Natural killer cell (primary cell): ENCODE results near the gene TLL2. TPM values are rescaled to one million over a fixed set of nuclear protein-coding genes. Genes with fewer than 3 reads are reported as not detected.

Source experiments
- ATAC-seq, 3 donors: fragments of 150-1000 bp in 2 of 3; fragments of 200-7000 bp in 1 of 3; cut with Tn5 transposase; 1 replicate in 1 of 3; 2 replicates in 2 of 3; pipeline ENCODE4 v1.10.0; 2021; ENCODE audit warnings: mild to moderate bottlenecking in 2 of 3, moderate library complexity in 2 of 3
- DNase-seq, 2 donors: peaks; one replicate each; pipeline versions ENCODE4 v3.0.0 to v3.0.0-alpha.2; 2013 to 2021; ENCODE audit warnings: mixed read lengths in 1 of 2
- H3K27ac ChIP-seq: one replicate; pipeline ENCODE4 v1.5.1; 2013; ENCODE audit warnings: mild to moderate bottlenecking, low read length
- H3K27me3 ChIP-seq: one replicate; pipeline ENCODE4 v1.6.1; 2013; ENCODE audit warnings: low read length; ENCODE audit not compliant: control insufficient read depth, insufficient read depth
- H3K36me3 ChIP-seq: one replicate; pipeline ENCODE4 v1.6.1; 2013; ENCODE audit warnings: low read length; ENCODE audit not compliant: control insufficient read depth, insufficient read depth
- H3K4me1 ChIP-seq: one replicate; pipeline ENCODE4 v1.6.1; 2013; ENCODE audit warnings: low read length; ENCODE audit not compliant: control insufficient read depth, insufficient read depth
- H3K4me3 ChIP-seq: one replicate; pipeline ENCODE4 v1.5.1; 2013; ENCODE audit warnings: low read length
- H3K9me3 ChIP-seq: one replicate; pipeline ENCODE4 v1.6.1; 2013; ENCODE audit warnings: low read length; ENCODE audit not compliant: control insufficient read depth, insufficient read depth
- H3K27ac Mint-ChIP-seq, 2 donors: one replicate each; pipeline ENCODE4 v1.8.0; 2022; ENCODE audit warnings: mild to moderate bottlenecking in 2 of 2, mixed read lengths in 2 of 2, moderate library complexity in 1 of 2
- H3K27me3 Mint-ChIP-seq, 2 donors: one replicate each; pipeline ENCODE4 v1.8.0; 2022; ENCODE audit warnings: low read depth in 2 of 2, mixed read lengths in 2 of 2
- H3K36me3 Mint-ChIP-seq: one replicate; pipeline ENCODE4 v1.8.0; 2022; ENCODE audit warnings: mixed read lengths
- H3K4me1 Mint-ChIP-seq, 2 donors: one replicate each; pipeline ENCODE4 v1.8.0; 2022; ENCODE audit warnings: mixed read lengths in 2 of 2
- H3K4me3 Mint-ChIP-seq: one replicate; pipeline ENCODE4 v1.8.0; 2022; ENCODE audit warnings: mild to moderate bottlenecking, moderate library complexity, mixed read lengths
- H3K9me3 Mint-ChIP-seq, 2 donors: one replicate each; pipeline ENCODE4 v1.8.0; 2022; ENCODE audit warnings: mixed read lengths in 2 of 2
- CTCF ChIP-seq: fragments of 200-600 bp; IDR thresholded peaks from one replicate; pipeline ENCODE4 v1.8.0; 2022; ENCODE audit warnings: antibody characterized with exemption
- WGBS: methylation state at CpG from one replicate; pipeline ENCODE4 v1.1.7; 2013; ENCODE audit warnings: missing lambda C conversion rate; ENCODE audit not compliant: insufficient coverage; 5-methylcytosine and 5-hydroxymethylcytosine counted together
- intact Hi-C: fragments of 100-400 bp; cut with micrococcal nuclease; formaldehyde crosslinking; loops from one replicate; pipeline ENCODE4 v1.14.2; 2022
- total RNA-seq, 4 donors: library from RNA; stranded (reverse); fragments of 120-200 nt in 1 of 4; gene quantifications; one replicate each; pipeline versions ENCODE4 v1.2.3 to v1.2.4, GENCODE V29; 2013 to 2022

TLL2 gene
- total RNA-seq, 3 donors from 2014 or later (not counting 1 experiment from before 2014, with no cell fraction given), result not detected

DNA sequence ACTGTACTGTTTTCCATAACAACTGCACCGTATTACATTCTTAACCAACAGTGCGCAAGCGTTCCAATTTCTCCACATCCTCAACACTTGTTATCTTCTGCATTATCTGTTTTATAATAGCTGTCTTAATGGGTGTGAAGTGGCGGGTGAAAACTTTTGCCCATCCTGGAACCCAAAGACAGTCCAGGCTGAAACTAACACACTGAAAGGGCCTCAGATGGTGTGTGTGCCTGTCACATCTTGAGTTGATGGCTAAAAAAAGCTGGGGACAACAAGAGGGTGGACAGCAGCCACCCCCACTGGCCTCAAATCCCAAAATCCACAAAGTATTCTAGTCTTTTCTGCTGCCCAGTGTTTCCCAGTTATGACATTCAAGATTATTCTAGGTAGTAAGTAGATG lies 174.3 kb downstream of the TLL2 start:
- no peaks in the 10 kb centered on the region for H3K9me3 ChIP-seq
- 95% methylated on average over 4 of the region's 4 CpGs for WGBS
- no peak for TF ChIP-seq CTCF
- no peak overlapping the region for H3K4me3 Mint-ChIP-seq
- H3K27ac Mint-ChIP-seq, result no peak overlapping the region
- no peaks in the 10 kb centered on the region for H3K9me3 Mint-ChIP-seq
- H3K4me3 ChIP-seq, result no peak overlapping the region
- DNase-seq, result no peak
- ATAC-seq, result no peak
- H3K4me1 Mint-ChIP-seq, result no peaks in the 10 kb centered on the region
- H3K27me3 ChIP-seq, result no peaks in the 10 kb centered on the region
- peaks cover 5 to 18% of the 10 kb centered on the region in 2 donors for H3K27me3 Mint-ChIP-seq
- H3K36me3 Mint-ChIP-seq, result no peaks in the 10 kb centered on the region
- H3K4me1 ChIP-seq, result no peaks in the 10 kb centered on the region
- intact Hi-C loops, result no loop called here
- H3K36me3 ChIP-seq, result no peaks in the 10 kb centered on the region
- no peak overlapping the region for H3K27ac ChIP-seq

GRCh38 chr10:96338279-96338925 lies 175.3 kb downstream of the TLL2 start:
- Histone ChIP-seq H3K4me1 (no peaks in the 10 kb centered on the region), H3K36me3 (no peaks in the 10 kb centered on the region), H3K27me3 (no peaks in the 10 kb centered on the region), H3K9me3 (no peaks in the 10 kb centered on the region), H3K27ac (no peak overlapping the region), H3K4me3 (no peak overlapping the region)
- Mint-ChIP-seq H3K27ac (no peak overlapping the region), H3K36me3 (no peaks in the 10 kb centered on the region), H3K9me3 (no peaks in the 10 kb centered on the region), H3K4me3 (no peak overlapping the region), H3K27me3 (peaks cover 9 to 18% of the 10 kb centered on the region in 2 donors), H3K4me1 (no peaks in the 10 kb centered on the region)
- ATAC-seq (no peak), DNase-seq (no peak)
- intact Hi-C loops, result no loop called here
- TF ChIP-seq CTCF, result no peak
- 71% methylated on average over 4 of the region's 5 CpGs for WGBS

DNA sequence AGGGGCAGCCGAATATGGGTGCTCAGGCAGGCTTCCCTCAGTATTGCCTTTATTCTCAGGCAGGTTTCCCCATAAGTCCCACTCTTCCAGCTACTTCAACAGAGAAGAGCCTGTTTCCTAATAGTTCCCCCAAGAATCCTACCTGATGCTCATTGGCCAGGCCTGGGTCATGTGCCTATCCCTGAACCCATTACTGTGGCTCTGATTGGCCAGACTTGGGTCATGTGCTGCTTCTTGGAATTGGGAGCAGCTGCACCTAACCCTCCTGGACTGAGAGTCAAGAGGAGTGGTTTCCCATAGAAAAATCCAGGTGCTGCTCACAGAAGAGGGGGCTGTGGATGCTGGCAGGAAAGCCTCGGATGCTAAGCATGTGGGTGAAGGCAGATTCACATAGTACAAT lies 176.6 kb downstream of the TLL2 start:
- H3K27me3 Mint-ChIP-seq, result peaks cover 8 to 11% of the 10 kb centered on the region in 2 donors
- Histone ChIP-seq H3K27ac (no peak overlapping the region), H3K27me3 (no peaks in the 10 kb centered on the region), H3K9me3 (no peaks in the 10 kb centered on the region), H3K4me3 (no peak overlapping the region), H3K36me3 (no peaks in the 10 kb centered on the region), H3K4me1 (no peaks in the 10 kb centered on the region)
- H3K9me3 Mint-ChIP-seq, result no peaks in the 10 kb centered on the region
- H3K4me3 Mint-ChIP-seq, result no peak overlapping the region
- DNase-seq, result no peak
- ATAC-seq, result no peak
- H3K4me1 Mint-ChIP-seq, result no peaks in the 10 kb centered on the region
- intact Hi-C loops, result no loop called here
- H3K36me3 Mint-ChIP-seq, result no peaks in the 10 kb centered on the region
- TF ChIP-seq CTCF, result no peak
- no peak overlapping the region for H3K27ac Mint-ChIP-seq
- 83% methylated on average over 1 of the region's 2 CpGs for WGBS
